ENCODE measurements around the gene DUT.

Gene DUT

DNA sequence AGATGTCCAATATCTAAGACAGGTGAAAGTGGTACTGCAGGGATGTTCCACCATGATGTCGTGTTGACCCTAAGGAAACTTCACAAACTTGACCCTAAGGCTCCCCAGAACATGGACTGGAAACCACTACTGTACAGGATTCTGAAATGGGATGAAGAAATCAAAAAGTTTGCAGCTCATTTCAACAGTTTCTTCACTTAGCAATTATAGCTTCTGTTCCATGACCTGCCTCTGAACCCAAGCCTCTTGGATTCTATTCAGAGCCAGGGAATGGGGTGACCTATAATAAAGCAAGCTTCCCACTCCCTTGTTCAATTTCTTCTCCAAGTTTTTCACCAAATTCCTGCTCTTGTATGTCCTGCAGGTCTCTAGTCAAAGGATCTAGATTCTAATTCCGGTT is 40.7 kb downstream of the DUT start:
- TF ChIP-seq TAF1 (IDR thresholded peaks at IDR 0.05; ENCODE audit: borderline replicate concordance, insufficient read depth, low read length) = no peak
- no peak for TF ChIP-seq POLR2AphosphoS5 (IDR thresholded peaks at IDR 0.05; ENCODE audit: low read depth, low read length)
- no peak for TF ChIP-seq FOXP2 (optimal IDR thresholded peaks at IDR 0.05; ENCODE audit: borderline replicate concordance, extremely low read depth, extremely low read length, insufficient read depth)
- TF ChIP-seq, protein P1, sequence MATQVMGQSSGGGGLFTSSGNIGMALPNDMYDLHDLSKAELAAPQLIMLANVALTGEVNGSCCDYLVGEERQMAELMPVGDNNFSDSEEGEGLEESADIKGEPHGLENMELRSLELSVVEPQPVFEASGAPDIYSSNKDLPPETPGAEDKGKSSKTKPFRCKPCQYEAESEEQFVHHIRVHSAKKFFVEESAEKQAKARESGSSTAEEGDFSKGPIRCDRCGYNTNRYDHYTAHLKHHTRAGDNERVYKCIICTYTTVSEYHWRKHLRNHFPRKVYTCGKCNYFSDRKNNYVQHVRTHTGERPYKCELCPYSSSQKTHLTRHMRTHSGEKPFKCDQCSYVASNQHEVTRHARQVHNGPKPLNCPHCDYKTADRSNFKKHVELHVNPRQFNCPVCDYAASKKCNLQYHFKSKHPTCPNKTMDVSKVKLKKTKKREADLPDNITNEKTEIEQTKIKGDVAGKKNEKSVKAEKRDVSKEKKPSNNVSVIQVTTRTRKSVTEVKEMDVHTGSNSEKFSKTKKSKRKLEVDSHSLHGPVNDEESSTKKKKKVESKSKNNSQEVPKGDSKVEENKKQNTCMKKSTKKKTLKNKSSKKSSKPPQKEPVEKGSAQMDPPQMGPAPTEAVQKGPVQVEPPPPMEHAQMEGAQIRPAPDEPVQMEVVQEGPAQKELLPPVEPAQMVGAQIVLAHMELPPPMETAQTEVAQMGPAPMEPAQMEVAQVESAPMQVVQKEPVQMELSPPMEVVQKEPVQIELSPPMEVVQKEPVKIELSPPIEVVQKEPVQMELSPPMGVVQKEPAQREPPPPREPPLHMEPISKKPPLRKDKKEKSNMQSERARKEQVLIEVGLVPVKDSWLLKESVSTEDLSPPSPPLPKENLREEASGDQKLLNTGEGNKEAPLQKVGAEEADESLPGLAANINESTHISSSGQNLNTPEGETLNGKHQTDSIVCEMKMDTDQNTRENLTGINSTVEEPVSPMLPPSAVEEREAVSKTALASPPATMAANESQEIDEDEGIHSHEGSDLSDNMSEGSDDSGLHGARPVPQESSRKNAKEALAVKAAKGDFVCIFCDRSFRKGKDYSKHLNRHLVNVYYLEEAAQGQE (IDR thresholded peaks at IDR 0.05; ENCODE audit: insufficient read depth in 1 of 2, low read depth in 2 of 2, low read length in 2 of 2) = no peak
- no peak for TF ChIP-seq SIN3A (IDR thresholded peaks at IDR 0.05; ENCODE audit: borderline replicate concordance, insufficient read depth, low read length)

DNA sequence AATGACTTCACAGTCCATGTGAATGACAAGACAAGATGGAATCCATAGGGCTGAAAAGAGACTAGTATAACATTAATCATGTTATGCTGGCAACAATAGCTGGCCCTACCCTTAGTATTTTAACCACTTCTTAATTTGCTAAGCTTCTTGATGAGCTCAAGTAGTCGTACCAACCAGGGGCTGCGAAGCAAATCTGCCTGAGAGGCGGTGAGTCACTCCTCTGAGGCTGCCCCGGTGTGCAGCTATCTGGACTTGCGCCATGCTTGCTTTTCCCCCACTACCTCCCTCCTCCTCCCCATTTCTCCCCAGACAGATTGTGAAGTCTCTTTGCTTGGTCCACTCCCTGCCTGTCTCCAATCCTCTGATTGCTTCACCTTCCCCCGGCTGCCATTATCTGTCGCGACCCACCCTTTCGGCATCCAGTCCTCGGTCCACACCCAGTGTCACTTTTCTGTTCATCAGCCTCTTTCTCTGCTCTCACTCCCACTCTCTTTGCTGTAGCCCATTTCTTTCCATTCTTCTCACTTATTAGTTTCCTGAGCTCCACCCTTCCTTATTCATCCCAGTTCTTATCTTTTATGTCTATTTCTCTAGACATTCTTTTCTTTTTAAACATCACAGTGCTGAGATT is 42.7 kb downstream of the DUT start:
- TF ChIP-seq POLR2AphosphoS5 (IDR thresholded peaks at IDR 0.05; ENCODE audit: low read depth, low read length) = no peak
- TF ChIP-seq, protein P1 (IDR thresholded peaks at IDR 0.05; ENCODE audit: insufficient read depth in 1 of 2, low read depth in 2 of 2, low read length in 2 of 2) = no peak
- TF ChIP-seq SIN3A (IDR thresholded peaks at IDR 0.05; ENCODE audit: borderline replicate concordance, insufficient read depth, low read length) = no peak

DNA sequence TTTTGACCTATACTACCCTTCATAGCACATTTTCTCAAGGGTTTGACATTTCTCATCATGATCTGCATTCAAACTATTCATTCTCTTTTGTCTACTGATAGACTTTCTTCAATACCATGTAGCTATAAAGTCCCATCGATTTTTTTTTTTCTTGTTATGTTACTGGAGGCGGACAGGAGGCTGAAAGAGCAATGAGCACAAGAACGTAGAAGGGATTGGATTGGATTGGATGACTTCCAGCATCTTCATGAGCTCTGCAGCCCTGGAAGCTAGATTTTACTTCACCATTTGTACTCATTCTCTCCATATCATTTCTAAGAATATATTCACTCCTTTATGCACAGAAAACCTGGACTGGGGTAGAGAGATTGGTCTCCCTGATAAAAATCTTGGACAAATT is 43.2 kb downstream of the DUT start:
- TF ChIP-seq POLR2AphosphoS5 (IDR thresholded peaks at IDR 0.05; ENCODE audit: low read depth, low read length) = no peak
- TF ChIP-seq, protein P1 (IDR thresholded peaks at IDR 0.05; ENCODE audit: insufficient read depth in 1 of 2, low read depth in 2 of 2, low read length in 2 of 2) = no peak
- no peak for TF ChIP-seq SIN3A (IDR thresholded peaks at IDR 0.05; ENCODE audit: borderline replicate concordance, insufficient read depth, low read length)
- no peak for TF ChIP-seq FOXP2 (optimal IDR thresholded peaks at IDR 0.05; ENCODE audit: borderline replicate concordance, extremely low read depth, extremely low read length, insufficient read depth)
- no peak for TF ChIP-seq TAF1 (IDR thresholded peaks at IDR 0.05; ENCODE audit: borderline replicate concordance, insufficient read depth, low read length)

DNA sequence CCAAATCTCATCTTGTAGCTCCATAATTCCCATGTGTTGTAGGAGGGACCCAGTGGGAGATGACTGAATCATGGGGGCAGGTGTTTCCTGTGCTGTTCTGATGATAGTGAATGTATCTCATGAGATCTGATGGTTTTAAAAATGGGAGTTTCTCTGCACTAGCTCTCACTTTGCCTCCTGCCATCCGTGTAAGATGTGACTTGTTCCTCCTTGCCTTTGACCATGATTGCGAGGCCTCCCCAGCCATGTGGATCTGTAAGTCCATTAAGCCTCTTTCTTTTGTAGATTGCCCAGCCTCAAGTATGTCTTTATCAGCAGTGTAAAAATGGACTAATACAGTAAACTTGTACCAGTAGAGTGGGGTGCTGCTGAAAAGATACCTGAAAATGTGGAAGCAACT is 44.5 kb downstream of the DUT start:
- no peak for TF ChIP-seq TAF1 (IDR thresholded peaks at IDR 0.05; ENCODE audit: borderline replicate concordance, insufficient read depth, low read length)
- TF ChIP-seq, protein P1 (IDR thresholded peaks at IDR 0.05; ENCODE audit: insufficient read depth in 1 of 2, low read depth in 2 of 2, low read length in 2 of 2) = no peak
- TF ChIP-seq SIN3A (IDR thresholded peaks at IDR 0.05; ENCODE audit: borderline replicate concordance, insufficient read depth, low read length) = no peak
- no peak for TF ChIP-seq POLR2AphosphoS5 (IDR thresholded peaks at IDR 0.05; ENCODE audit: low read depth, low read length)

DNA sequence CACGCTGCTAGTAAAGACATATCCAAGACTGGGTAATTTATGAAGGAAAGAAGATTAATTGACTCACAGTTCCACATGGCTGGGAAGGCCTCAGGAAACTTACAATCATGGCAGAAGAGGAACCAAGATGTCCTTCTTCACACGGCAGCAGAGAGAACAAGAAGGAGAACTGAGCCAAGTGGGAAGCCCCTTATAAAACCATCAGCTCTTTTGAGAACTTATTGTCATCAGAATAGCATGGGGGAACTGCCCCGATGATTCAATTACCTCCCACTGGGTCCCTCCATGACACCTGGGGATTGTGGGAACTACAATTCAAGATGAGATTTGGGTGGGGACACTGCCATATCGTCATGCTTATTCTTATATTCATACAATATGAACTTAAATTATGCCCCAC is 49.0 kb downstream of the DUT start:
- no peak for TF ChIP-seq FOXP2 (optimal IDR thresholded peaks at IDR 0.05; ENCODE audit: borderline replicate concordance, extremely low read depth, extremely low read length, insufficient read depth)
- TF ChIP-seq POLR2AphosphoS5 (IDR thresholded peaks at IDR 0.05; ENCODE audit: low read depth, low read length) = no peak
- TF ChIP-seq, protein P1 (IDR thresholded peaks at IDR 0.05; ENCODE audit: insufficient read depth in 1 of 2, low read depth in 2 of 2, low read length in 2 of 2) = no peak
- TF ChIP-seq SIN3A (IDR thresholded peaks at IDR 0.05; ENCODE audit: borderline replicate concordance, insufficient read depth, low read length) = no peak
- TF ChIP-seq TAF1 (IDR thresholded peaks at IDR 0.05; ENCODE audit: borderline replicate concordance, insufficient read depth, low read length) = no peak
